ENCODE results near the gene GPR146. TPM values are rescaled to one million over a fixed set of nuclear protein-coding genes. Genes with fewer than 3 reads are reported as not detected.
"Not testable (repeated sequence)": the region's sequence is repeated elsewhere in the genome, so short reads cannot be mapped to it uniquely, and the experiment has no call there.

GPR146 gene
- 2.6 TPM for polyA plus RNA-seq

DNA sequence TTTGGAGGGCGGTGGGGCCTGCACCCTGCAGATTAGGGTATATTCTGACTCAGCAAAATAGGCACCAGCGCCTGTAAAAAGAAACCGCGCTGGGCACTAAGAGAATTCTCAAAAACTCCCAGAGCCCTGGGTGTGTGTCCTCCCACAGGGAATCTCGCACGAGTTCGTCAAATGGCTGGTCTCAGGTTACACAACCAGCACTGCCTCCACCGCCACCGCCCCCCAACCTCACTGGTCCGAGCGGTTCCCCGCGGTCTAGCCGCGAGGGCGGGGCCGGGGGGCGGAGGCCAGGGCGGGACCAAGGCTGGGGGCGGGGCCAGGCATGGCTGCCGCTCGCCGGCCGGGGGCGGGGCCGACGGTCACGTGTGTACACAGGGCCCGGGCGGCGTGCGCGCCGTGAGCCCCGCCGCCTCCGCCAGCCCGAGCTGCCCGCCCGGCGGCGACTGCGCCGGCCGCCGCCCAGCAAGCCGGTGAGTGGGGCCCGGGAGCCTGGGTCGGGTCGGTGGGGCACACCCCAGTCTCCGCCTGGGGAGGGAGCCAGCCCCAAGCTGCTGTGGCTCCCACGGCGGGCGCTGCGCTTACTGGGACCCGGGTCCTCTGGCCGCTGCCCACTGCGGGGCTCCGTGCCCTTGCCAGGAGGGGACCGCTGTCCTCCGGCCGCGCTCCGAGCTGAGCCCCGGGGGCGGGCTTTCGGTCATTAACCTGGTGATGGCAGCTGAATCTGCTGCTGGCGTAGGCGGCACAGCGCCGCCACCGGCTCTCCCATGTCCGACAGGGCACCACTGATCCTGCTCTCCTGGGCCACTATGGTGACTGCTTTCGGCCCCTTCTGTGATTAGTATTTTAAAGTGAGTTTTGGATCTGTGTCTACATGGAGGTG lies at the start of gene GPR146:
Gene GPR146, plus strand, starts transcription at position 358 of the 880 bp plus-strand sequence. CDS start 12,970 bp downstream, outside the sequence.
- Mint-ChIP-seq H3K27me3 (peaks cover 1% of the 10 kb centered on the region), H3K4me3 (peak within 1 kb of the TSS; percentile 77 to 95 (median 87)), H3K4me1 (peaks cover 15 to 20% (median 17%) of the 10 kb centered on the region in 3 donors), H3K9me3 (no peaks in the 10 kb centered on the region), H3K27ac (peak within 1 kb of the TSS; percentile 55 to 76 (median 76)), H3K36me3 (no peaks in the 10 kb centered on the region)

DNA sequence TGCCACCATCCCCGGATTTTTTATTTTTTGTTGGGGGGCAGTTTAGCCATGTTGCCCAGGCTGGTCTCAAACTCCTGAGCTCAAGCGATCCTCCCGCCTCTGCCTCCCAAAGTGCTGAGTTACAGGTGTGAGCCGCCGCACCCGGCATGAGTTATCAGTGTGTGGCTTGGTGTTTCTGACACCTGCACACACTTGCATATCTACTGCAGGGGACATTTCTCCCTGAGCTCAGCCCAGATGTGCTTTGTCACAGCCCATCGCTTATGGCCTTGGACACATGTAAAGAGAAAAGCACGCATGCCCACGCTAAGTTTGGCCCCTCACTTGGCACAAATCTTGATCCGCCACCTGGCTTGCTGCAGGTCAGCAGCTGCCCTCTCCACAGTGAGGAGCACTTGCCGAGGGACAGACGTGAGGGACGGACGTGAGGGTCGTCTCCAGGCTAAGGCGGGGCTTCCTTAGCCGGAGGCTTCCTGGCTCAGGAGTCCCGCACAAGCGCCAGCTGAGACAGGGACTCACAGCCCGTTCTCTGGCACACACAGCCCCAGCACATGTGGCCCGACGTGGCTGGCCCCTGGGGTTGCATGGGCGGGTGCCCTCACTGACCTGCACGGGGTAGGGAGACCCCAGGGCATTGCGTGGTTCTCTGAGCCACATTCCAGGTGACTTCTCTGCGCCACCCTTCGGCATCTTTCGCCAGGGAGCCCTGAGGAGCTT lies 49.6 kb upstream of the GPR146 start:
- H3K27ac Mint-ChIP-seq: peak overlapping the region in 2 of 3 donors; percentile 39 to 77

DNA sequence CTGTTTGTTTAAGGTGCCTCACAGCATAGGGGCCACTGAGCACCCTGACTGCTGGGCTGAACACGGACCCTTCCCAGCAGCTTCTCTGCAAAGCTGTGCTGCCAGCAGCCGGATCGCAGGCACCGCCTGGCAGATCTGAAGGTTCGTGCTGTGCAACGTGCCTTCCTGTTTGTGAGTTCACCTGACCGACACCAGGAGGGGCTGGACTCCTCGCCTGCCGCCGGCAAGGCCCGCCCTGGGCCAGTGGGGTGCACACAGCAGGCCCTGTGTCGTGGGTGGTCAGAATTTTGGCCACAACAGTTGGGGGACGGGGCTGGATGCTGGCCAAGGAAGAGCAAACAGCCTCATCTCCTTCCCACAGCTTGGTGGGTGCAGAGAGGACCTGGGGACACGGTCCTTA lies 48.8 kb upstream of the GPR146 start:
- Mint-ChIP-seq H3K9me3 (no peaks in the 10 kb centered on the region), H3K4me3 (no peak overlapping the region), H3K27me3 (peaks cover 5% of the 10 kb centered on the region), H3K27ac (no peak overlapping the region), H3K4me1 (peaks cover 3 to 13% (median 11%) of the 10 kb centered on the region in 3 donors), H3K36me3 (peaks cover 2% of the 10 kb centered on the region)

More for the DNA sequence above, 49.6 kb upstream of the GPR146 start:
- Mint-ChIP-seq H3K27me3 (peaks cover 5% of the 10 kb centered on the region), H3K9me3 (no peaks in the 10 kb centered on the region), H3K36me3 (peaks cover 2% of the 10 kb centered on the region), H3K4me3 (peak overlapping the region in 1 of 4 donors; percentile 65), H3K4me1 (peaks cover 3 to 8% (median 5%) of the 10 kb centered on the region in 3 donors)

DNA sequence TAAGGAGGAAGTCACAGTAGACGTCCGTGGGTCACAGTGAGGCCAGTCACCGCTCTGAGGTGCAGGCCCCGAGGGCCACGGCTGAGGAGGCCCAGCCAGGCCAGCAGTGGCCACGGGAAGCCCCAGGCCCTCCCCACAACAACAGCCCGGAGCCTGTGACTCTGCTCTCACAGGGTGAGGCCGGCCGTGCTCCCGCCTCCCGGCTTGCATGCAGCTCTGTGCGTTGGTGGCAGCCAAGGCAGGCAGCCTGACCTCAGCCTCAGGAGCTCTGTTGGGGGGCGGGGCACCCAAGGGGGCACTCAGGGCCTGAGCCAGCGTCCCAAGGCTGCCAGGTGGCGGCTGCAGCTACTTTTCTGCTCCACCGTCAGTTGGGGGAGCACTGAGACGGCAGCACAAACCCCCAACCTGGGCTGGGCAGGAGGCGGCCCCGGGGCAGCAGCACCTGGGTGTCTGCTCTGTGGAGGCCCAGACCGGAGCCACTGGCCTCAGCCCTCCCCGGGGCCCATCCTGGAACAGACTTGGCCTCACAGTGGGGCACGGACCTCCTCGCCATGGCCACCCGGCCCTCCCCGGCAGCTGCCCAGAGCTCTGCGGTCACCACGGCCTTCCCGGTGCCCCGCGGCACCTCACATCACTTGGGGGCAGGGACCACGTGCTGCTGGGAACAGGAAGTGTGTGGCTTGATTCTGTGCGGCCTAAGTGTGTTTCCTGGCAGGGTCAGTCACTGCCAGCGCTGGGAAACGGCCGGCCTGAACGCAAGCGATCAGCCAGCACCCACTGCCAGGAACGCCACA lies 48.1 kb upstream of the GPR146 start:
- Mint-ChIP-seq H3K4me3 (no peak overlapping the region), H3K4me1 (peaks cover 3 to 16% (median 15%) of the 10 kb centered on the region in 3 donors), H3K27me3 (peaks cover 4% of the 10 kb centered on the region), H3K9me3 (no peaks in the 10 kb centered on the region), H3K36me3 (peaks cover 2% of the 10 kb centered on the region), H3K27ac (peak overlapping the region in 1 of 3 donors; percentile 21)

DNA sequence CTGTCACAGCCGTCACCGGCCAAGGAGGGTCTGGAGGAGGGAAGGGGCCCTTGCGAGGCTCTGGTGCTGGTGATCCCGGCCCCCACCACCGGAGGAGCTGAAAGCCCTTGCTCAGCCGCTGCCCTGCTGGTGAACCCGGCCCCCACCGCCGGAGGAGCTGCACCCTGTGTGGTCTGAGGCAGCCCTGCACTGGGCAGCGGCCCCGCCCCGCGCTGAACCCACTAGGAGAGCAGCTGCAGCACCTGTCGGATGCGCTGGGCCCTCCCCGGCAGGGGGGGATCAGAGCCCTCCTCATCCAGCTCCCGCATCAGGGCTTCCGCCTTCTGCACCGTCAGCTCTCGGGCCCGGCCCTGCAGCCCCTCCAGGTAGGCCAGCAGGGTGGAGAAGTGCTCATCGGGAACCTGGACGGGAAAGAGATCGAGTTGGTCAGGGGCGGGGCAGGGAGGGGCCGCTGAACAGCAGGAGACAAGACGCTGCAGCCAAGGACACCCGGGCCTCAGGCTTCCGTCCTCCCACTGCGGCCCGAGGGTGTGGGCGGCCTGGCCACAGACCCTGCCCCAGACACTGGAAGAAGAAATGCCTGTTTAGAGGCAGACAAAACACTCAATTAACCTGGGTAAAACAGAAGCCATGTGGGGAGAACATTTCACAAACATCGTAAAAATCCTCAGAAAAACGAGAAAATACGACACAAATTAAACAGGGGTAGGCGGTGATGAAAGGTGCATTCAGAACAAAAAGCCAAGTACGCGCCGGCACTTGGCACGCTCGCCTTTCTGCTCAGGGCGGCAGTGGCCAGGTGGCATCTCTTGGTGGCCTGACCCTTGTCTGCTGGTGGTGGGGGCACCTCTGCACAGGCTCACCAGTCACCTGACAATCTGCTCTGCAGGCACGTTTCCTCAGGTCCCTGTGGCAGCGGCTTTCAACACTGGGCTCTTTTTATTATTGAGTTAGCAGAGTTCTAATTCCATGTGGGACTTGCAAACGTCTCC lies 46.6 kb upstream of the GPR146 start:
- no peak overlapping the region for H3K4me3 Mint-ChIP-seq
- peak overlapping the region in 2 of 3 donors; percentile 31 to 39 for H3K27ac Mint-ChIP-seq
- no peaks in the 10 kb centered on the region for H3K9me3 Mint-ChIP-seq
- H3K36me3 Mint-ChIP-seq: peaks cover 2% of the 10 kb centered on the region
- H3K27me3 Mint-ChIP-seq: peaks cover 4% of the 10 kb centered on the region
- H3K4me1 Mint-ChIP-seq: peaks cover 3 to 16% (median 15%) of the 10 kb centered on the region in 3 donors

- H3K4me1 Mint-ChIP-seq: peaks cover 0 to 16% (median 15%) of the 10 kb centered on the region in 3 donors
- no peaks in the 10 kb centered on the region for H3K9me3 Mint-ChIP-seq
- peak overlapping the region in 2 of 4 donors; percentile 45 to 48 for H3K4me3 Mint-ChIP-seq
- H3K27ac Mint-ChIP-seq: peak overlapping the region in 2 of 3 donors; percentile 75 to 85
- peaks cover 2% of the 10 kb centered on the region for H3K36me3 Mint-ChIP-seq
- no peaks in the 10 kb centered on the region for H3K27me3 Mint-ChIP-seq
Observed at GRCh38 chr7:999149-999879, 45.0 kb upstream of the GPR146 start.

DNA sequence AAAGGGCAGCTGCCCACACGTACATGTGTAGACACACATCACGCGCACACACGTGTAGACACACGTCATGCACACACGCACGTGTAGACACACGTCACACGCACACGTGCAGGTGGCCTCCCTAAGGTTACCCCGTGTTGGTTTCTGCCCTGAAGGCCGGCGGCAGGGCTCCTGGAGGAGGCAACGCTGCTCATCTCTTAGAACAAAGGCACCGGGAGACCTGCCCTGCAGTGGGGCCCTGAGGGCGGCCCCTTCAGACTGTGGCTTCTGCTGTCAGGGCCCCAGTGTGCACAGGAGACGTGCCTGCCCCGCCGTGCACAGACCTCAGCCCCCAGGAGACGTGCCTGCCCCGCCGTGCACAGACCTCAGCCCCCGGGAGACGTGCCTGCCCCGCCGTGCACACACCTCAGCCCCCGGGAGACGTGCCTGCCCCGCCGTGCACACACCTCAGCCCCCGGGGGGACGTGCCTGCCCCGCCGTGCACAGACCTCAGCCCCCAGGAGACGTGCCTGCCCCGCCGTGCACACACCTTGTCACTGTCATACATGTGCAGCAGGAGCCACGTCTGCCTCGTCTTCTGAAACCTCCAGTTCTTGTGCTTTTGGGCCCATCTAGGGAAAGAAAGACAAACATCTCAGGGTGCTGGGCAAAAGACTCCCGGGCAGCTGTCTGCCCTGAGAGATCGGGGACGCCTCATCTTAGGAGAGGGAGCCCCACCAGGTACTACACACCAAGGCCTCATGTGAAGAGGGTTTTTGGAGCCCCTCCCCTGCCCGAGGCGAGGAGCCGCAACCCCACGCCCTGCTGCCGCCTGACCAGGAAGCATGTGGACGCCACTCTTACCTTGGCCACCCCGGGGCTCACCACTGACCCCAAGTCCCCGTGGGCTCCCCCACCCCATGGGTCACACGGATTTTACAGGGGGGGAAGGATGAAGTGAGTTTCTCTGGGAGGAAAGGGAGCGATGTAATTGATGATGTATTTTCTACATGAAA lies 44.1 kb upstream of the GPR146 start:
- H3K36me3 Mint-ChIP-seq: no peaks in the 10 kb centered on the region
- H3K27ac Mint-ChIP-seq: peak overlapping the region; percentile 75 to 88 (median 85)
- H3K4me3 Mint-ChIP-seq: peak overlapping the region; percentile 38 to 87 (median 63)
- peaks cover 0 to 15% (median 12%) of the 10 kb centered on the region in 3 donors for H3K4me1 Mint-ChIP-seq
- H3K9me3 Mint-ChIP-seq: no peaks in the 10 kb centered on the region
- H3K27me3 Mint-ChIP-seq: no peaks in the 10 kb centered on the region

DNA sequence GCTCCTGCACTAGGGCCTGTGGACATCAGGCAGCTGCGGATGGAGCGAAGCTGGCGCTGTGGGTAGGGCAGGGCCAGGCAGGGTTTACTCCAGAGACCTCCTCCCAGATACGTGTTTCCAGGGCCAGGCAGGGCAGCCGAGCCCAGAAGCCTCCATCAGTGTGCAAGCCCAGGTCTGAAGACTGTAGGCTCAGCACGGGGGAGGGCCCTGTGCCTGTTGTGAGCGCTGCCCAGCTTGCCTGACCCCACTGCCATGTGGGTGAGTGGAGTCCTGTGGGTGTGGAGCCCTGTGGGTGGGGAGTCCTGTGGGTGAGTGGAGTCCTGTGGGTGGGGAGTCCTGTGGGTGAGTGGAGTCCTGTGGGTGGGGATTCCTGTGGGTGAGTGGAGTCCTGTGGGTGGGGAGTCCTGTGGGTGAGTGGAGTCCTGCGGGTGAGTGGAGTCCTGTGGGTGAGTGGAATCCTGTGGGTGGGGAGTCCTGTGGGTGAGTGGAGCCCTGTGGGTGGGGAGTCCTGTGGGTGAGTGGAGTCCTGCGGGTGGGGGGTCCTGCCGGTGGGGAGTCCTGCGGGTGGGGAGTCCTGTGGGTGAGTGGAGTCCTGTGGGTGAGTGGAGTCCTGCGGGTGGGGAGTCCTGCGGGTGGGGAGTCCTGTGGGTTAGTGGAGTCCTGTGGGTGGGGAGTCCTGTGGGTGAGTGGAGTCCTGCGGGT lies 43.1 kb upstream of the GPR146 start:
- not testable (repeated sequence) for H3K36me3 Mint-ChIP-seq, H3K27me3 Mint-ChIP-seq, H3K9me3 Mint-ChIP-seq
- Mint-ChIP-seq H3K4me1 (peaks cover 0 to 15% (median 12%) of the 10 kb centered on the region in 3 donors), H3K27ac (peak overlapping the region in 1 of 3 donors; percentile 85), H3K4me3 (peak overlapping the region in 1 of 4 donors; percentile 23)

- H3K36me3 Mint-ChIP-seq, H3K9me3 Mint-ChIP-seq, H3K4me3 Mint-ChIP-seq, H3K27me3 Mint-ChIP-seq, H3K27ac Mint-ChIP-seq: not testable (repeated sequence)
- H3K4me1 Mint-ChIP-seq: peaks cover 0 to 15% (median 12%) of the 10 kb centered on the region in 3 donors
Observed at GRCh38 chr7:1002026-1002425, 42.3 kb upstream of the GPR146 start.

- H3K4me1 Mint-ChIP-seq: peaks cover 0 to 15% (median 12%) of the 10 kb centered on the region in 3 donors
- not testable (repeated sequence) for H3K27me3 Mint-ChIP-seq, H3K9me3 Mint-ChIP-seq, H3K4me3 Mint-ChIP-seq, H3K36me3 Mint-ChIP-seq, H3K27ac Mint-ChIP-seq
Observed at GRCh38 chr7:1002445-1002844, 41.9 kb upstream of the GPR146 start.

DNA sequence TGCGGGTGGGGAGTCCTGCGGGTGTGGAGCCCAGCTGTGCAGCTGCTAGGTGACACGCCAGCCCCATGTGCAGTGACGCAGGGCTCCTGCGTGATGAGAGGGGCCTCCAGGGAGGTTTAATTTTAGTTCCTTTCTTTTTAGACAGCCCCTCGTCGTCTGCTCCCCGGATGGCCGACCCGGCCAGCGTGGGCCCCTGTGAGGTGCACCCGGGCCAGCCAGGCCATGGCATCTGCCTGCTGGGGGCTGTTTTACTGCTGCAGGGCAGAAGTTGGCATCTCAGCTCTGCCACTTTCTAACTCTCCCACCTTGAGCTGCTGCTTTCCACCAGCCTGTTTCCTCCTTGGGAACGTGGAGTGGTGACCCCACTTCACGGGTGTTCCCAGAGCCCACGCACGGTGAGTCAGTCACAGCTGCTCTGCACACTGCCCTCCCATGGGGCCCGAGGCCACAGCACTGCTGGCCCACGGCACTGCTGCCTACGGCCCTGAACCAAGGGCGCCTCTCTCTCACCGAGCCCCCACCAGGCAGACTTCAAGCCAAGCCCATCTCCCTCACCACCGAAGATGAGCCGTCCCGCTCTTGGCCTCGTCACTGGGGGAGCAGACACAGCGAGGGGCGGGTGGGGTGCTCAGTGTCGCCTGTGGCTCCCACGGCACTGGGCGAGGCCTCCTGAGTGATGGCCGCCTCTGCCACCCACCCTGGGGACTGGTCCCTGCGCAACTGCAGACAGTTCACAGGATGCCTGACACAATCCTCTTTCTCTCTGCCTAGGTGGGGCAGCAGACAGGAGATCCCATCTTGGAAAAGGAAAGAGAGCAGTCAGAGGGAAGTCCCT lies 40.1 kb upstream of the GPR146 start:
- Mint-ChIP-seq H3K36me3 (peaks cover 2% of the 10 kb centered on the region), H3K4me1 (peaks cover 0 to 20% (median 12%) of the 10 kb centered on the region in 3 donors), H3K27ac (peak overlapping the region; percentile 39 to 95 (median 87)), H3K27me3 (no peaks in the 10 kb centered on the region), H3K4me3 (peak overlapping the region in 2 of 4 donors; percentile 31 to 68), H3K9me3 (no peaks in the 10 kb centered on the region)
